ENCODE measurements around the gene TAMM41.
"Not testable (repeated sequence)": the region's sequence is repeated elsewhere in the genome, so short reads cannot be mapped to it uniquely, and the experiment has no call there.

Gene TAMM41

GRCh38 chr3:11814663-11815062 is 32.0 kb downstream of the TAMM41 start:
- DNase-seq = no peak

- no peak for DNase-seq
These were observed 36.4 kb downstream of the TAMM41 start for GRCh38 chr3:11810276-11810675.

DNA sequence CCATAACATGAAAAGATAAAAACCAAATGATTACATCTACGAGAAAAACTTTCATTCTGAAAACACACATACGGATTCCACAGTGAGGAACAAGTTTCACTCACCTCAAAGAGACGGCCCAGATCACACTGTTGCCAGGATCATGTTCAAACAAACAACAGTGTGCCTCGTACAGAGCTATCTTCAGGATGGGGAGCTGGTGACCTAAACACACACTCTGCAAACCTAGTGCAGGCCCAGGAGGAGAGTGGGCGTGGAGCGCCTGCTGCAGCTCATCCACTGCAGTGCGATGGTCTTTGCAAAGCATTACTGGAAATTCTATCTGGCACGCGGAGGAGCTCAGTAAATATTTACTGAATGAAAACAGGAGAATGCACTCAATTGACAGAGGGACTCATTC is 38.5 kb downstream of the TAMM41 start:
- peak; percentile 77 for DNase-seq

DNA sequence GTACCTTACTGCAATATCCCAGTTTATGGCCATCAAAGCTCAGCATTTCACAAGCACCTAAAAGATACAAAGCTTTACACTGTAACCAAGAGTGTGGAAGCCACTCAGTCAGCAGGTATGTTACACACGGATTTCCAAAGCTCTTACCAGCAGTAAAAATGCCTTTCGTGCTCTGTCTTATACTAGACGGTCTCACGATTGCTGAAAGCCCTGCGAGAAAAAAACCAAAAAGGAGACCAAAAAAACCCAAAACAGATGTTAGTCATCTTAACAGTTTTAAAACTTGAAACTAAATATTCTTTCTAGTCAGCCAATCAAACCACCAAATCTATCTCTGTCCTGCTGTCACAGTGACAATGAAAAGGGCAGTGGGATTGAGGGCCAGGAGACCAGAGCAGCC is 39.0 kb downstream of the TAMM41 start:
- DNase-seq = no peak

- DNase-seq = no peak
These were observed 41.0 kb downstream of the TAMM41 start for GRCh38 chr3:11805716-11806115.

- DNase-seq = peak; percentile 45
These were observed 42.5 kb downstream of the TAMM41 start for GRCh38 chr3:11803977-11804892.

- DNase-seq = no peak
These were observed 46.9 kb downstream of the TAMM41 start for GRCh38 chr3:11799791-11800190.

DNA sequence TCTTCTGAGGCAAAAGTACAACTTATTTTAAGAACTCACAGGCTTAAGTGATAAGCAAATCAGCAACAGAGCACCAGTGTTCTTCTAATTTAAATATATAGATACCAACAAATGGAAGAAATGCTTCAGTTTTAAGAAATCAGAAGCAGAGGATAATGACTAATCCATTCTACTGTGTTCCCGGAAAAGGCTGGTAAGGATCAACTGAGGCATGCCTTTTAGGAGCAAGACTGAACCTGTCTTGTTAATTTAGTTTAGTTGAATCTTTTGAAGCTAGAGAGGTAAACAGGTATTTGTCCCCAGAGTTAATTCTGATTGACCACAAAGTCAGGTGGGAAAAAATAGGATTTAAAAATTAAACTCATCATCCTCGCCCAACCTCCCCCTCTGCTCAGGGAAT is 51.8 kb downstream of the TAMM41 start:
- no peak for DNase-seq

DNA sequence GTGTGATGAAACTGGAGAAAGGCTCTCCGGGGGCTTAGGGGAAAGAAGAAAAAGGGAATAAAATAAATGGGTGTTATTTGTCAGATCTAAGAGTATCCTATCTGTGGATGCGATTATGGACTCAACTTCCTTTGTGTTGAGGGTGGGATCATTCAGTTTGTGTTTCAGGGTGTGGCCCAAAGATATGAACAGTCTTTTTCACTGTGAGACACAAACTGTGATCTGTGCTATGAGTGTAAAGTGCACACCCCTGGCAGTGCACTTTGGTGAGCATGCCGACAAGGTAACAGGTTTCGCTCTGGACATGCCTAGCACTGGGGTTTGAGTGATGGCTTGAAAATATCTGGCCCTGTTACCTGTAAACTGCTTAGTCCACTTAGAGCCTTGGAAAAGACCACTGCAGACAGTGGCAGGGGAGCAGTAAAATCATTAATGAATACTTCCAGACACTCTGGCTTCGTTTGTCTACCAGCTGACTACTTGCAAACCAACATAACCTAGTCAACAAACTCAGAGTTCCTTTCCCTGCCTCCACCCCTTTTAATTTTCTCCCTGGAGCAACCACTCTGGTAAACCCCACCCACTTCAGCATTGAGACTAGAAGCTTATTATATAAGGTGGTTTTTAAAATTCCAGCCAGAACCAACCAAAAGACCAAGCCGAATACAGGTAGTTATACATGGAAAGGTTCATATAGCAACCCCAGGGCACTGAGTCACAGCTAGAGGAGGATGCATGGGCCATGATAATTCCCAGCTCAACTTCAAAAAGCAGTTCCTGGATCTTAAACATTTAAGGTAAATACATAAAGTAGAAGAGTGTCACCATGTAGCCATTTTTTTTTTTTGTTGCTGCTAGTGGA is 55.1 kb downstream of the TAMM41 start:
- DNase-seq = no peak

GRCh38 chr3:11789412-11789811 is 57.3 kb downstream of the TAMM41 start:
- no peak for DNase-seq

DNA sequence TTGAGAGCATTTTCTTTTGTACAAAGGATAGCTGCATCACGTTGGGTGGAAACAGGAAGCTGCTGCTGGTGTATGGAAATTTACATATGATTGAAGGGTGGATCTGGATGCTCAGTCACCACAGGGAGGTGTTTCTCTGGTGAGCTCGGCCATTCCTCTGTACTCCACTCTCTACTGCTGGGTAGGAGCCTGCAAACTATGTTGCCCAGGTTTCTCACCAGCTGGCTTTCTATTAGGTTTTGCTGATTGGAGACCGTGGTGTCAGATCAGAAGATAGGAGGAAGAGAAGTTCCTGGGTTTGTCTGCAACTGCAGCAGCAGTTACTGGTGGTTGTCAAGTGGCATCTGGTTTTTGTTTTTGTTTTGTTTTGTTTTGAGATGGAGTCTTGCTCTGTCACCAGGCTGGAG is 61.7 kb downstream of the TAMM41 start:
- DNase-seq = no peak

DNA sequence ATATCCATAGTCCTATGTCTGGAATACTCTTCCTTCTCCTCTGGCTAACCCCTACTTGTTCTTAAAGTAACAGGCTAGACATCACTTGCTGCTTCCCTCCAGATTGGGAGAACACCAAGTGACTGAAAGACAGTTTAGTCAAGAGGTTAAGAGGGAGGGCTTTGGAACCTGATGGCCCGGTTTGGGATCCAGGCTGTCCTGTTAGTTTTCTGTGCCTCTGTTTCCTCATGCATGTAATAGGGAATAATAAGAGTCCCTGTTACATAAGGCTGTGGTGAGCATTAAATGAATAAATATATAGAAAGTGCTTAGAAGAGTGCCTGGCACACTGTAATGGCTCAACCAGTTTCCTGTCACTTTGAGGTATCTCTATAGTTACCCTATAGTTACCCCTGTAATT is 66.3 kb downstream of the TAMM41 start:
- DNase-seq = no peak

DNA sequence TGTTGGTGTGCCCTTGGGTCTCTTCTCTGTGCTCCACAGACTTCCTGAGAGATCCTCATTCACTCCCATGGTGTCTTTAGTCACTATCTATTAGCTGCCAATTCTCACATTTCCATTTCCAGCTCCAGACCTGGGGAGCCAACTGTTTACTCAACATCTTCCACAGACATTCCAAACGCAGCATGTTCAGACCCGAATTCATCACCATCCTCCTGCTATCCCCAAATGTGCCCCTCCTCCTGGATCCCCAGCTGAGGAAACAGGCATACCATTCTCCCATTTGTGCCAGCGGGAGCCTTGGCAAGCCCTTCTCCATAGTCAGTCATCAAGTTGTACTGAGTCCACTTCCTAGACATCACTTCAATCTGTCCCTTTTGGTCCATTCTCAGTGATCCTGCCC is 67.1 kb downstream of the TAMM41 start:
- DNase-seq = no peak

GRCh38 chr3:11778248-11778647 is 68.4 kb downstream of the TAMM41 start:
- DNase-seq = no peak

- DNase-seq = no peak
These were observed 70.3 kb downstream of the TAMM41 start for GRCh38 chr3:11776346-11776745.

DNA sequence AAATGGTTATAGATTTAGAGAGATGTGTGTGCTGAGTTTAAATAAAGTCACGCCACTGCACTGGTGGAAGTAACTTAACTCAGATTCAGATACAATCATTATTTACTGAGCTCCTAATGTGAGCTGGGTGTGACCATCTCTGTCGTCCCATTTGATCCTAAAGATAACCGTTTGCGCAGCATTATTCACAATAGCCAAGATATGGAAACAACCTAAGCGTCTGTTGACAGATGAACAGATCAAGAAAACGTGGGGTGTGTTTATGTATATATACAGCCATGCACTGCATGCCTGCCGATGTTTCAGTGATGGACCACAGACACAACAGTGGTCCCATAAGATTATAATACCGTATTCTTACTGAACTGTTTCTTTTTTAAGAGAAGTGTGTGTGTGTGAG is 71.2 kb downstream of the TAMM41 start:
- no peak for DNase-seq

DNA sequence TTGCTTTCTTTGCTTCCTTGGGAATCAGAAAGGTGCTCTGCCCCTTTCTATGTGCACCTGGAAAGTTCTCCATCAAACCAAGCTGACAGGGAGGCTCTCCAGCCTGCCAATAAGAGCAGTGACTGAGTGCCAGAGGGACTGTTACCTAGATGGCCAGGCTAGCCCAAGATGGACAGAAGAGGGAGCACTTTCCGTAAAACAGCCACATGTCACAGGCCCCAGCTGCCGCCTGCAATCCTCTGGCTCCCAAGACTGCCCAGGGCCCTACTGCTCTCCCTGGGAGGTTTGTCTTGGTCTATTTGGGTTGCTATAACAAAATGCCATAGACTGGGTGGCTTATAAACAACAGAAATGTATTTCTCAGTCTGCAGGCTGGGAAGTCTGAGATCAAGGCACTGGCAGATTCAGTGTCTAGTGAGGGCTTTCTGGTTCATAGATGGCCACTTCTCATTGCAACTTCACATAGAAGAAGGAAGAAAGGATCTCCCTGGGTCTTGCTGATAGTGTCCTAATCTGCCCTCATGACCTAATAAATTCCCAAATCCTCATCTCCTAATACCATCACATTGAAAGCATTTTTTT is 72.3 kb downstream of the TAMM41 start:
- DNase-seq = peak; percentile 11

GRCh38 chr3:11771931-11772330 is 74.8 kb downstream of the TAMM41 start:
- DNase-seq = not testable (repeated sequence)

GRCh38 chr3:11770477-11771391 is 76.0 kb downstream of the TAMM41 start:
- peak; percentile 97 for DNase-seq

DNA sequence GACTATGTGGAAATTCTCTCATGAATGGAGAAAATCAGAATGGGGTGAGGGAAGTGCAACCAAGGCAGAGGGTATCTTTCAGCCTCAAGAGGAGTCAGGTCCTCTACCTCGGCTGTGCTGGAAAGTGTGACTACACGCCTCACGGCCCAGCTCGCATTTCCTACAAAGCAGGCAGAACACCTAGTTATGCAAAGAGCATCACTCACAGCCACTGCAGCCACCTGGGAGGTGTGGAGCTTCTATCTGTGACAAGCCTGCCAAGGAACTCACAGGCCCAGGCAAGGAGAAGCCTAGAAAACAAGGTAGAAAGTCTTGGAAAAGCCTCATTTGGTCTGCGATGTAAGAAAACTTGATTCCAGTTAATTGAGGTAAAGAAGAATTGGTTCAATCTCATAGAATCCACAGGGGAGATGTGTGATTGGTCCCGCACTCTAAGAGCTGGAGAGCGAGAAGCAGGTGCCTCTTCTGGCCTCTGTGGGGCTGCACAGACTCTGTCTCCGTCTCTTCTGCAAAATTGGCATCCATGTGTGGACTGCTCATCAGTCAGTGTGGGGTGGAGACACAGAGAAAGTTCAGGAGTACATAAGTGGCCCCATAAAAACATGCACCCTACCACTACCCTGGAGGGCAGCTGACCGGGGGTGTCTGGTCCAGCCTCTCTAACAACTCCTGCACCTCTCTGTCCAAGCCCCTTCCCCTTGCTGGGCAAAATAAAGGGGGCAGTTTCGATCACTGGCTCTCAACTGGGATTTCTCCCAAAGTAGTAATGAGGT is 76.8 kb downstream of the TAMM41 start:
- no peak for DNase-seq

GRCh38 chr3:11768604-11769003 is 78.1 kb downstream of the TAMM41 start:
- no peak for DNase-seq

DNA sequence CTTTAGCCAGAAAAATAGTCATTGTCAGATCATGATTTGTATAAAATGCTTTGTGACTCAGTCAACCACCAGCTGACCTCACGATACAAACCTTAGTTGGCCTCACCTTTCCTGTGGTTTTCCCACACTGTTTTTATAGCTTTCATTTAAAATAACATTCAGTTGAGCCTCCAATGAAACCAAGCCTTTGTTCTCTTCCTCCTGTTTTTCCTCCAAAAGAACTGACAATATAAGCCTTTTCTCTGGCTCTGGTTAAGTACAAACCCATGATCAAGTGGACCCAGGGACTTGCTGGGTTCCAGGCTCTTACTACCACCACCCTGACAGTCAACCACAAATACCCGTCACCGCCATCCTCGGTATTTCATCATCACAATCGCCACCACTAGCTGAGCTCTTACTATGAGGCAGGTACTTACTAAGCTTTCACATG is 81.7 kb downstream of the TAMM41 start:
- no peak for DNase-seq
